HL-60 (cell line): ENCODE measurements around the gene ABCA7.

Experiments used
- DNase-seq, 2 experiments: peaks; one replicate each; pipeline ENCODE4 v3.0.0-alpha.2; 2010 to 2020; ENCODE audit warnings: low read depth in 1 of 2, low spot score in 1 of 2
- H3K27ac ChIP-seq: fragments of 250-450 bp; sonication (Bioruptor Pico); replicated peaks from 2 replicates; pipeline ENCODE4 v1.5.1; 2020; ENCODE audit warnings: mild to moderate bottlenecking, moderate library complexity
- H3K27me3 ChIP-seq: fragments of 250-450 bp; sonication (Bioruptor Pico); 2 replicates; pipeline ENCODE4 v1.5.1; 2021; ENCODE audit warnings: mild to moderate bottlenecking, moderate library complexity; ENCODE audit not compliant: insufficient read depth, poor library complexity, severe bottlenecking
- H3K4me3 ChIP-seq: replicated peaks from 2 replicates; pipeline ENCODE4 v1.5.1; 2011; ENCODE audit warnings: mild to moderate bottlenecking, control low read depth, low read length; ENCODE audit not compliant: insufficient read depth
- CTCF ChIP-seq: IDR thresholded peaks from one replicate; pipeline ENCODE4 v1.5.1; 2011; ENCODE audit warnings: low read length, control low read depth, inconsistent platforms; ENCODE audit not compliant: insufficient read depth
- GABPA ChIP-seq: IDR thresholded peaks from 2 replicates; pipeline ENCODE4 v1.6.1; 2012; ENCODE audit warnings: low read depth
- POLR2AphosphoS5 ChIP-seq: IDR thresholded peaks from 2 replicates; pipeline ENCODE4 v1.6.1; 2012; ENCODE audit warnings: low read depth
- REST ChIP-seq: IDR thresholded peaks from 2 replicates; pipeline ENCODE4 v1.6.1; 2012; ENCODE audit warnings: low read depth; ENCODE audit not compliant: insufficient replicate concordance
- SPI1 ChIP-seq: IDR thresholded peaks from 2 replicates; pipeline ENCODE4 v1.6.1; 2012; ENCODE audit warnings: low read depth, mild to moderate bottlenecking, borderline replicate concordance

Gene ABCA7

GRCh38 chr19:1076951-1077350 lies 37.0 kb downstream of the ABCA7 start:
- Histone ChIP-seq H3K4me3 (no peak overlapping the region), H3K27me3 (no peaks in the 10 kb centered on the region)
- DNase-seq: peak in 1 of 2 experiments; percentile 89

GRCh38 chr19:1079566-1080111 lies 39.7 kb downstream of the ABCA7 start:
- no peak overlapping the region for H3K4me3 ChIP-seq
- DNase-seq: no peak
- no peak overlapping the region for H3K27ac ChIP-seq
- TF ChIP-seq GABPA (no peak), CTCF (no peak), REST (no peak), POLR2AphosphoS5 (no peak; the same call in 1 of the 2 replicates), SPI1 (no peak)
- no peaks in the 10 kb centered on the region for H3K27me3 ChIP-seq

More at GRCh38 chr19:1076951-1077350, 37.0 kb downstream of the ABCA7 start:
- H3K27ac ChIP-seq: peak overlapping the region; percentile 60
- TF ChIP-seq SPI1 (peak; percentile 88), CTCF (no peak)

GRCh38 chr19:1080360-1081161 lies 40.7 kb downstream of the ABCA7 start:
- DNase-seq: no peak
- Histone ChIP-seq H3K27me3 (no peaks in the 10 kb centered on the region), H3K4me3 (no peak overlapping the region), H3K27ac (no peak overlapping the region)
- TF ChIP-seq REST (no peak), GABPA (no peak), SPI1 (no peak), CTCF (no peak), POLR2AphosphoS5 (no peak)
